ENCODE data around the gene CYS1. TPM values are rescaled to one million over a fixed set of nuclear protein-coding genes. Genes with fewer than 3 reads are reported as not detected.

Gene CYS1
- total and polyA plus RNA-seq, 2 of the 13 experiments (the other 11 are each of a cell fraction or from before 2014, with no cell fraction given), result 0.04 TPM; not detected in 1

DNA sequence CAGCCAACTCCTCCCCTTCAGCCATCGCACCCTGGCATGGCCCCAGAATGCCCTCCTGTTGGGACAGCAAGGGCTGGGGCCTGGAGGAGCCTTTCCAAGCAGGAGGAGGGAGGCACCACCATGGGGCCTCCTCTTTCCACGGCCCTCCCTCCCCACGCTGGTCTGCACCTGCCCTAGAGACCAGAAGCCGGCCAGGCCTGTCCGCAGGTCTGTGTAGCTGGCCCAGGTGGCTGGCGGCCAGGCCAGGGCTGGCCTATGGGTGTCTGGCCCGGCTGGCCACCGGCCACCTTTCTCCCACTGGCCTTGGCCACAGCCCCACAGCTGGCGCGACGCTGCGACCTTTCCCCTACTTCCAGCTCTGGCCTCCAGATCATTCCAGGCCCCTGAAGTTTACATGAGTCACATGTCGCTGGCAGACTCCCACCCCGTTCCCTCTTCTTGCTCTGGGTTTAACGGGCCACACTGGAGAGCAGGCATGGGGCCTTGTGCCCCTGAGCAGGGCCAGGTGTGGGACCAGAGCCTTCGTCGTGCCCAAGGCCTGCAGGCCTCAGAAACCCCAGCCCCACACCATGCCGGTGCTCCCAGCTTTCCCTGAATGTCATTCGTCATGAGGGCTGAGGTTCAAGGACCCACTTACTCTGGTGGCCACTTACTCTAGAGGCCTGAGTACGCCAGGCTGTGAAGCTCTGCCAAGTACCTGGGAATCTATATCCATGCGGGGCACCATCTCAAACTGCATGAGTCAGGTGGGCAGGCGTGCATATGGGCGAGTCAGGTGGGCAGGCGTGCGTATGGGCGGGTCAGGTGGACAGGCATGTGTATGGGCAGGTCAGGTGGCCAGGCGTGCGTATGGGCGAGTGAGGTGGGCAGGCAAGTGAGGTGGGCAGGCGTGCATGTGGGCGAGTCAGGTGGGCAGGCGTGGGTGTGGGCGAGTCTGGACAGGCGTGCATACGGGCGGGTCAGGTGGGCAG, 70.1 kb downstream of the CYS1 start (continued):
- TF ChIP-seq, protein P1, sequence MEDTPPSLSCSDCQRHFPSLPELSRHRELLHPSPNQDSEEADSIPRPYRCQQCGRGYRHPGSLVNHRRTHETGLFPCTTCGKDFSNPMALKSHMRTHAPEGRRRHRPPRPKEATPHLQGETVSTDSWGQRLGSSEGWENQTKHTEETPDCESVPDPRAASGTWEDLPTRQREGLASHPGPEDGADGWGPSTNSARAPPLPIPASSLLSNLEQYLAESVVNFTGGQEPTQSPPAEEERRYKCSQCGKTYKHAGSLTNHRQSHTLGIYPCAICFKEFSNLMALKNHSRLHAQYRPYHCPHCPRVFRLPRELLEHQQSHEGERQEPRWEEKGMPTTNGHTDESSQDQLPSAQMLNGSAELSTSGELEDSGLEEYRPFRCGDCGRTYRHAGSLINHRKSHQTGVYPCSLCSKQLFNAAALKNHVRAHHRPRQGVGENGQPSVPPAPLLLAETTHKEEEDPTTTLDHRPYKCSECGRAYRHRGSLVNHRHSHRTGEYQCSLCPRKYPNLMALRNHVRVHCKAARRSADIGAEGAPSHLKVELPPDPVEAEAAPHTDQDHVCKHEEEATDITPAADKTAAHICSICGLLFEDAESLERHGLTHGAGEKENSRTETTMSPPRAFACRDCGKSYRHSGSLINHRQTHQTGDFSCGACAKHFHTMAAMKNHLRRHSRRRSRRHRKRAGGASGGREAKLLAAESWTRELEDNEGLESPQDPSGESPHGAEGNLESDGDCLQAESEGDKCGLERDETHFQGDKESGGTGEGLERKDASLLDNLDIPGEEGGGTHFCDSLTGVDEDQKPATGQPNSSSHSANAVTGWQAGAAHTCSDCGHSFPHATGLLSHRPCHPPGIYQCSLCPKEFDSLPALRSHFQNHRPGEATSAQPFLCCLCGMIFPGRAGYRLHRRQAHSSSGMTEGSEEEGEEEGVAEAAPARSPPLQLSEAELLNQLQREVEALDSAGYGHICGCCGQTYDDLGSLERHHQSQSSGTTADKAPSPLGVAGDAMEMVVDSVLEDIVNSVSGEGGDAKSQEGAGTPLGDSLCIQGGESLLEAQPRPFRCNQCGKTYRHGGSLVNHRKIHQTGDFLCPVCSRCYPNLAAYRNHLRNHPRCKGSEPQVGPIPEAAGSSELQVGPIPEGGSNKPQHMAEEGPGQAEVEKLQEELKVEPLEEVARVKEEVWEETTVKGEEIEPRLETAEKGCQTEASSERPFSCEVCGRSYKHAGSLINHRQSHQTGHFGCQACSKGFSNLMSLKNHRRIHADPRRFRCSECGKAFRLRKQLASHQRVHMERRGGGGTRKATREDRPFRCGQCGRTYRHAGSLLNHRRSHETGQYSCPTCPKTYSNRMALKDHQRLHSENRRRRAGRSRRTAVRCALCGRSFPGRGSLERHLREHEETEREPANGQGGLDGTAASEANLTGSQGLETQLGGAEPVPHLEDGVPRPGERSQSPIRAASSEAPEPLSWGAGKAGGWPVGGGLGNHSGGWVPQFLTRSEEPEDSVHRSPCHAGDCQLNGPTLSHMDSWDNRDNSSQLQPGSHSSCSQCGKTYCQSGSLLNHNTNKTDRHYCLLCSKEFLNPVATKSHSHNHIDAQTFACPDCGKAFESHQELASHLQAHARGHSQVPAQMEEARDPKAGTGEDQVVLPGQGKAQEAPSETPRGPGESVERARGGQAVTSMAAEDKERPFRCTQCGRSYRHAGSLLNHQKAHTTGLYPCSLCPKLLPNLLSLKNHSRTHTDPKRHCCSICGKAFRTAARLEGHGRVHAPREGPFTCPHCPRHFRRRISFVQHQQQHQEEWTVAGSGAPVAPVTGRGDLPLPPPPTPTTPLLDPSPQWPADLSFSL (CRISPR knock-in tag; IDR thresholded peaks at IDR 0.05), result no peak
- TF ChIP-seq EED (CRISPR knock-in tag; IDR thresholded peaks at IDR 0.05), result 0 out of 2 replicates have a peak, but pooled peaks have one; percentile 5
- TF ChIP-seq RARA (CRISPR knock-in tag; IDR thresholded peaks at IDR 0.05), result peak; percentile 85
- TF ChIP-seq, protein P2, sequence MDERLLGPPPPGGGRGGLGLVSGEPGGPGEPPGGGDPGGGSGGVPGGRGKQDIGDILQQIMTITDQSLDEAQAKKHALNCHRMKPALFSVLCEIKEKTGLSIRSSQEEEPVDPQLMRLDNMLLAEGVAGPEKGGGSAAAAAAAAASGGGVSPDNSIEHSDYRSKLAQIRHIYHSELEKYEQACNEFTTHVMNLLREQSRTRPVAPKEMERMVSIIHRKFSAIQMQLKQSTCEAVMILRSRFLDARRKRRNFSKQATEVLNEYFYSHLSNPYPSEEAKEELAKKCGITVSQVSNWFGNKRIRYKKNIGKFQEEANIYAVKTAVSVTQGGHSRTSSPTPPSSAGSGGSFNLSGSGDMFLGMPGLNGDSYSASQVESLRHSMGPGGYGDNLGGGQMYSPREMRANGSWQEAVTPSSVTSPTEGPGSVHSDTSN (CRISPR knock-in tag; IDR thresholded peaks at IDR 0.05), result no peak
- TF ChIP-seq TP53 (CRISPR knock-in tag; conservative IDR thresholded peaks at IDR 0.05), result no peak
- TF ChIP-seq GATAD2A (CRISPR knock-in tag; IDR thresholded peaks at IDR 0.05), result peak; percentile 45; the same call in 1 of the 2 replicates
- peak; percentile 78 for TF ChIP-seq ZFX (CRISPR knock-in tag; IDR thresholded peaks at IDR 0.05; ENCODE audit: low read depth)
- TF ChIP-seq, protein P3, sequence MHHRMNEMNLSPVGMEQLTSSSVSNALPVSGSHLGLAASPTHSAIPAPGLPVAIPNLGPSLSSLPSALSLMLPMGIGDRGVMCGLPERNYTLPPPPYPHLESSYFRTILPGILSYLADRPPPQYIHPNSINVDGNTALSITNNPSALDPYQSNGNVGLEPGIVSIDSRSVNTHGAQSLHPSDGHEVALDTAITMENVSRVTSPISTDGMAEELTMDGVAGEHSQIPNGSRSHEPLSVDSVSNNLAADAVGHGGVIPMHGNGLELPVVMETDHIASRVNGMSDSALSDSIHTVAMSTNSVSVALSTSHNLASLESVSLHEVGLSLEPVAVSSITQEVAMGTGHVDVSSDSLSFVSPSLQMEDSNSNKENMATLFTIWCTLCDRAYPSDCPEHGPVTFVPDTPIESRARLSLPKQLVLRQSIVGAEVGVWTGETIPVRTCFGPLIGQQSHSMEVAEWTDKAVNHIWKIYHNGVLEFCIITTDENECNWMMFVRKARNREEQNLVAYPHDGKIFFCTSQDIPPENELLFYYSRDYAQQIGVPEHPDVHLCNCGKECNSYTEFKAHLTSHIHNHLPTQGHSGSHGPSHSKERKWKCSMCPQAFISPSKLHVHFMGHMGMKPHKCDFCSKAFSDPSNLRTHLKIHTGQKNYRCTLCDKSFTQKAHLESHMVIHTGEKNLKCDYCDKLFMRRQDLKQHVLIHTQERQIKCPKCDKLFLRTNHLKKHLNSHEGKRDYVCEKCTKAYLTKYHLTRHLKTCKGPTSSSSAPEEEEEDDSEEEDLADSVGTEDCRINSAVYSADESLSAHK (CRISPR knock-in tag; IDR thresholded peaks at IDR 0.05; ENCODE audit: borderline replicate concordance), result no peak
- peak; percentile 56; the same call in 1 of the 2 replicates for TF ChIP-seq SALL1 (CRISPR knock-in tag; IDR thresholded peaks at IDR 0.05)
- TF ChIP-seq SKI (IDR thresholded peaks at IDR 0.05; ENCODE audit: partially characterized antibody), result peak; percentile 94
- TF ChIP-seq ZBTB38 (CRISPR knock-in tag; IDR thresholded peaks at IDR 0.05), result 0 out of 2 replicates have a peak, but pooled peaks have one; percentile 4
- 0 out of 2 replicates have a peak, but pooled peaks have one; percentile 8 for TF ChIP-seq HNF4A (CRISPR knock-in tag; IDR thresholded peaks at IDR 0.05)
- no peak for TF ChIP-seq JDP2 (CRISPR knock-in tag; IDR thresholded peaks at IDR 0.05; ENCODE audit: borderline replicate concordance)
- 0 out of 2 replicates have a peak, but pooled peaks have one; percentile 43 for TF ChIP-seq ESRRA (CRISPR knock-in tag; IDR thresholded peaks at IDR 0.05; ENCODE audit: low read depth)
- TF ChIP-seq, protein P4, sequence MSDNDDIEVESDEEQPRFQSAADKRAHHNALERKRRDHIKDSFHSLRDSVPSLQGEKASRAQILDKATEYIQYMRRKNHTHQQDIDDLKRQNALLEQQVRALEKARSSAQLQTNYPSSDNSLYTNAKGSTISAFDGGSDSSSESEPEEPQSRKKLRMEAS (IDR thresholded peaks at IDR 0.05), result 0 out of 2 replicates have a peak, but pooled peaks have one; percentile 27
- peak; percentile 56 for TF ChIP-seq BCL6 (CRISPR knock-in tag; IDR thresholded peaks at IDR 0.05)
- TF ChIP-seq HOXA3 (CRISPR knock-in tag; IDR thresholded peaks at IDR 0.05), result 0 out of 2 replicates have a peak, but pooled peaks have one; percentile 17
- TF ChIP-seq ZNF263 (CRISPR knock-in tag; IDR thresholded peaks at IDR 0.05), result 0 out of 2 replicates have a peak, but pooled peaks have one; percentile 23
- peak; percentile 27; the same call in 1 of the 2 replicates for TF ChIP-seq FOSL2 (CRISPR knock-in tag; IDR thresholded peaks at IDR 0.05)

All from HepG2 (cell line).